NB4 (cell line): ENCODE results near the gene LPAR6.

Experiments used
- CTCF ChIP-seq: IDR thresholded peaks from one replicate; pipeline ENCODE4 v1.5.1; 2012; ENCODE audit warnings: low read depth, low read length
- MAX ChIP-seq: IDR thresholded peaks from 2 replicates; pipeline ENCODE4 v1.6.1; 2011; ENCODE audit warnings: low read depth, low read length
- POLR2A ChIP-seq: IDR thresholded peaks from 2 replicates; pipeline ENCODE4 v1.6.1; 2011; ENCODE audit warnings: mild to moderate bottlenecking; ENCODE audit not compliant: insufficient read length; ENCODE audit errors: extremely low read depth

GRCh38 chr13:48377857-48378256, 35.1 kb downstream of the LPAR6 start:
- TF ChIP-seq CTCF = no peak
- TF ChIP-seq MAX = no peak
- TF ChIP-seq POLR2A = no peak
